Upper lobe of left lung (tissue), 6 donors: Measurements from ENCODE around the gene EBF4. TPM values are rescaled to one million over a fixed set of nuclear protein-coding genes. Genes with fewer than 3 reads are reported as not detected.

Experiments used
- ATAC-seq, 2 donors: fragments of 200-7000 bp; cut with Tn5 transposase; one replicate each; pipeline ENCODE4 v1.9.1; 2022; ENCODE audit warnings: mild to moderate bottlenecking in 2 of 2, moderate library complexity in 2 of 2; ENCODE audit not compliant: low FRiP score in 2 of 2
- DNase-seq, 2 donors: peaks; one replicate each; pipeline ENCODE4 v3.0.0-alpha.2; 2019 to 2020
- H3K27ac ChIP-seq, 4 donors: fragments of 200-600 bp; sonication (generic); one replicate each; pipeline ENCODE4 v1.5.1; 2016 to 2019
- H3K27me3 ChIP-seq, 4 donors: fragments of 200-600 bp; sonication (generic); one replicate each; pipeline ENCODE4 v1.5.1; 2017 to 2019
- H3K36me3 ChIP-seq, 4 donors: fragments of 200-600 bp; sonication (generic); one replicate each; pipeline ENCODE4 v1.5.1; 2016 to 2019
- H3K4me1 ChIP-seq, 4 donors: fragments of 200-600 bp; sonication (generic); one replicate each; pipeline ENCODE4 v1.5.1; 2018 to 2019
- H3K4me3 ChIP-seq, 4 donors: fragments of 200-600 bp; sonication (generic); one replicate each; pipeline ENCODE4 v1.5.1; 2017 to 2019; ENCODE audit warnings: mild to moderate bottlenecking in 2 of 4, moderate library complexity in 1 of 4
- H3K9me3 ChIP-seq, 4 donors: fragments of 200-600 bp; sonication (generic); one replicate each; pipeline ENCODE4 v1.5.1; 2018 to 2019
- EP300 ChIP-seq, 4 donors: sonication (generic); formaldehyde crosslinking; IDR thresholded peaks; one replicate each; pipeline ENCODE4 v1.5.1; 2017; ENCODE audit warnings: antibody characterized with exemption in 4 of 4, control low read depth in 2 of 4
- POLR2A ChIP-seq, 4 donors: fragments of 450-650 bp; IDR thresholded peaks; one replicate each; pipeline ENCODE4 v1.5.1; 2016 to 2017; ENCODE audit warnings: antibody characterized with exemption in 4 of 4, mild to moderate bottlenecking in 2 of 4
- POLR2AphosphoS5 ChIP-seq, 2 donors: sonication (generic); formaldehyde crosslinking; IDR thresholded peaks; one replicate each; pipeline ENCODE4 v1.5.1; 2017; ENCODE audit warnings: antibody characterized with exemption in 2 of 2
- WGBS, 2 donors: methylation state at CpG; one replicate each; pipeline ENCODE4 v1.1.5; 2017 to 2018; 5-methylcytosine and 5-hydroxymethylcytosine counted together
- total RNA-seq, 6 donors: library from RNA; depleted of rRNA in 4 of 6; stranded (reverse); fragments of >200 nt in 4 of 6; gene quantifications; one replicate each; pipeline versions ENCODE4 v1.1.0 to v1.2.1, GENCODE V29; 2016 to 2021
- TF ChIP-seq, protein P1 (sequence below), 6 experiments: fragments of 450-650 bp in 4 of 6; fragments of 200-600 bp in 2 of 6; sonication (generic) in 2 of 6; IDR thresholded peaks; one replicate each; pipeline ENCODE4 v1.5.1; 2016 to 2019; ENCODE audit warnings: antibody characterized with exemption in 6 of 6
- donor health status: DM: no; HTN: no; CAD: no; lungs with moderate emphysema.
- donor health status: DM: no; HTN: yes; CAD: no; lungs with severe emphysema.

EBF4 gene
- total RNA-seq, 6 donors from 2014 or later = 7.8 to 23.7 (median 12.9) TPM

DNA sequence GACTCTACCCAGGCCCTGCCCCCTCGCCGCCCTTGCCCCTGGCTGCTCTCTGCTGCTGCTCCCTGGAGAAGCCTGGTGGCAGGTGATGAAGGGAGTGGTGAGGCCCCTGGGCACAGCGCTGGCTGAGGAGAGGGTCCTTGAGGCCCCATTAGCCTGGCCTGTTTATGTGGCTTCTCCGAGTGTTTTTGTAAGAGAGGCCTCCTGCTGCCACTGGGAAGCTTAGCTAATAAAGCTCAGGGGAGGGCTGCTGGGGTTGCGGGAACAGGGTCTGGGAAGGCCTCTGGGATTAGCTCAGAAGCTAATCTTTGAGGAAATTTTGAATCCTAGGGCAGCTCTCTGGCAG lies 15.5 kb downstream of the EBF4 start:
- Histone ChIP-seq H3K36me3 (peaks cover 0 to 5% (median 0%) of the 10 kb centered on the region in 4 donors), H3K4me3 (no peak overlapping the region), H3K27ac (no peak overlapping the region), H3K4me1 (no peaks in the 10 kb centered on the region), H3K27me3 (no peaks in the 10 kb centered on the region), H3K9me3 (no peaks in the 10 kb centered on the region)
- TF ChIP-seq, protein P1, sequence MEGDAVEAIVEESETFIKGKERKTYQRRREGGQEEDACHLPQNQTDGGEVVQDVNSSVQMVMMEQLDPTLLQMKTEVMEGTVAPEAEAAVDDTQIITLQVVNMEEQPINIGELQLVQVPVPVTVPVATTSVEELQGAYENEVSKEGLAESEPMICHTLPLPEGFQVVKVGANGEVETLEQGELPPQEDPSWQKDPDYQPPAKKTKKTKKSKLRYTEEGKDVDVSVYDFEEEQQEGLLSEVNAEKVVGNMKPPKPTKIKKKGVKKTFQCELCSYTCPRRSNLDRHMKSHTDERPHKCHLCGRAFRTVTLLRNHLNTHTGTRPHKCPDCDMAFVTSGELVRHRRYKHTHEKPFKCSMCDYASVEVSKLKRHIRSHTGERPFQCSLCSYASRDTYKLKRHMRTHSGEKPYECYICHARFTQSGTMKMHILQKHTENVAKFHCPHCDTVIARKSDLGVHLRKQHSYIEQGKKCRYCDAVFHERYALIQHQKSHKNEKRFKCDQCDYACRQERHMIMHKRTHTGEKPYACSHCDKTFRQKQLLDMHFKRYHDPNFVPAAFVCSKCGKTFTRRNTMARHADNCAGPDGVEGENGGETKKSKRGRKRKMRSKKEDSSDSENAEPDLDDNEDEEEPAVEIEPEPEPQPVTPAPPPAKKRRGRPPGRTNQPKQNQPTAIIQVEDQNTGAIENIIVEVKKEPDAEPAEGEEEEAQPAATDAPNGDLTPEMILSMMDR (IDR thresholded peaks at IDR 0.05) = no peak
- TF ChIP-seq EP300 (IDR thresholded peaks at IDR 0.05) (no peak), POLR2A (IDR thresholded peaks at IDR 0.05) (no peak), POLR2AphosphoS5 (IDR thresholded peaks at IDR 0.05) (no peak)
- no peak for ATAC-seq
- WGBS, 2 donors = 87 to 93% methylated on average over 4 to 5 of the region's 5 CpGs
- DNase-seq = peak in 1 of 2 donors; percentile 50

DNA sequence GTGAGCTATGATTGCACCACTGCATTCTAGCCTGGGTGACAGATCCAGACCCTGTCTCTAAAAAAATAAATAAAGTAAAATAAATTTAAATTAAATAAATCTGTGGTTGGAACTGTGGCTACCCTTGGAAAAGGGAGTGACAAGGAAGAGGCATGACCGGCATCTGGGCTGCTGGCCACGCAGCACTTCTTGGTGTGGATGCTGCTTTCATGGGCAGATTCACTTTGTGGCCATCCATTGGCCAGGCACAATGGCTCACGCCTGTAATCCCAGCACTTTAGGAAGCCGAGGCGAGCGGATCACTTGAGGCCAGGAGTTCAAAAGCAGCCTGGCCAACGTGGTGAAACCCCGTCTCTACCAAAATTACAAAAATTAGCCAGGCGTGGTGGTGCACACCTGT lies 16.1 kb downstream of the EBF4 start:
- no peak for ATAC-seq
- H3K27ac ChIP-seq = no peak overlapping the region
- no peaks in the 10 kb centered on the region for H3K27me3 ChIP-seq
- TF ChIP-seq EP300 (IDR thresholded peaks at IDR 0.05) = no peak
- no peak for TF ChIP-seq POLR2AphosphoS5 (IDR thresholded peaks at IDR 0.05)
- TF ChIP-seq POLR2A (IDR thresholded peaks at IDR 0.05) = no peak
- TF ChIP-seq, protein P1 (IDR thresholded peaks at IDR 0.05) = no peak
- H3K4me1 ChIP-seq = no peaks in the 10 kb centered on the region
- DNase-seq = no peak
- WGBS, 2 donors = 80 to 89% methylated on average over 9 of the region's 9 CpGs
- H3K9me3 ChIP-seq = no peaks in the 10 kb centered on the region
- peaks cover 0 to 5% (median 0%) of the 10 kb centered on the region in 4 donors for H3K36me3 ChIP-seq
- no peak overlapping the region for H3K4me3 ChIP-seq

DNA sequence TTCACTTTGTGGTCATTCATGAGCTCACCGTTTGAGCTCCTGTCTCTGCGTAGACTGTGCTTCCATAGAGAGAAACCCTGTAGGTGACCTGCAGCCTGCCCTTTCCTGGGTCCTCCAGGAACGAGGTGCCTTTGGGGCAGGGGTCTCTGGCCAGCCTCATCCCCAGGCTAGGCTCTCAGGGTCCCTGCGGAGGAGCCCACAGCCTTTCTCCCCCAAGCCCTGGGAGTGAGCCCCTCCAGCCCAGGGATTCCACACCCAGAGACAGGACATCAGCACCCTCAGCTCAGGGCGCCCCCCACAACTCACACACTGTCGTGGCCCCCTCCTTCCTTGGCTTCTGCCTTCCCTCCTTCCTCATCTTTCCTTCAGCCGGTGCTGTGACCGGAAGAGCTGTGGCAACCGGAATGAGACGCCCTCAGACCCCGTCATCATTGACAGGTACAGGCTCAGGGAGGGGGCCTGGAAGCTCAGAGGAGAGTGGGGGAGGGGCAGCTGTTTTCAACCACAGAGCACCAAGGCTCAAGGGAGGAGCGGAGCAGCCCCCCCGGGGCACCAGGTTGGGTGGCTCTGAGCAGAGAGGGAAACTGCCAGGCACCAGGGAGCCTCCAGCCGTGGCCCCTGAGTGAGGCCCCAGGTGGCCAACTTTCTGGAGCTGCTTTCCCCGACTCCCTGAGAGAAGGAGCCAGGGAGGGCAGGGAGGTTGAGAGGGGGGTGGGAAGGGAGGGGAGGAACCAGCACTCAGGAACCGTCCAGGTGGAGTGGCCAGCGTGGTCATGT lies 16.8 kb downstream of the EBF4 start:
- Histone ChIP-seq H3K27me3 (no peaks in the 10 kb centered on the region), H3K4me1 (no peaks in the 10 kb centered on the region), H3K9me3 (no peaks in the 10 kb centered on the region), H3K36me3 (peaks cover 0 to 5% (median 0%) of the 10 kb centered on the region in 4 donors), H3K27ac (no peak overlapping the region), H3K4me3 (no peak overlapping the region)
- no peak for ATAC-seq
- TF ChIP-seq POLR2AphosphoS5 (IDR thresholded peaks at IDR 0.05) = no peak
- TF ChIP-seq EP300 (IDR thresholded peaks at IDR 0.05) = no peak
- TF ChIP-seq, protein P1 (IDR thresholded peaks at IDR 0.05) = no peak
- TF ChIP-seq POLR2A (IDR thresholded peaks at IDR 0.05) = no peak
- peak in 1 of 2 donors; percentile 33 for DNase-seq
- 73 to 75% methylated on average over 12 to 17 of the region's 17 CpGs for WGBS, 2 donors

DNA sequence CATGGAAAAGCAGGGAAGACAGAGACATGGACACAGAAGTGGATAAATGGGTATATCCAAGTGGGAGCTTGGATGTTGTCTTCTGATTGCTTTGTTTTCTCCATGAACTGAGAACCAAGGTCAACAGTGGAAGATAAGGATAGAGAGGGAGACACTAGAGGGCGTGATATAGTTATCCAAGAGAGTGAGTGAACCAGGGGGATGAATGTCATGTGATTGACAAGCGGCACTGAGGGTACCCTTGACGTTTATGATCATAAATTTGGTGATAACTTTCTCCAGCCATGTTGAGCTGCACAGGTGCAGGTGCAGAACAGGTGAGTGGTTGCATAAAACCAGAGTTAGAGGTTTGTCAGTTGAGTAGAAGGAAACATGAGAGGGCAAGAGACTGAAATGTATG lies 20.7 kb downstream of the EBF4 start:
- TF ChIP-seq, protein P1 (IDR thresholded peaks at IDR 0.05) = peak in 1 of 6 experiments; percentile 6
- no peak for TF ChIP-seq EP300 (IDR thresholded peaks at IDR 0.05)
- Histone ChIP-seq H3K9me3 (peaks cover 0 to 6% (median 4%) of the 10 kb centered on the region in 4 donors), H3K4me3 (no peak overlapping the region), H3K36me3 (no peaks in the 10 kb centered on the region), H3K4me1 (no peaks in the 10 kb centered on the region), H3K27me3 (no peaks in the 10 kb centered on the region), H3K27ac (no peak overlapping the region)
- 26 to 32% methylated on average over 3 of the region's 3 CpGs for WGBS, 2 donors
- ATAC-seq (no peak), DNase-seq (no peak)

DNA sequence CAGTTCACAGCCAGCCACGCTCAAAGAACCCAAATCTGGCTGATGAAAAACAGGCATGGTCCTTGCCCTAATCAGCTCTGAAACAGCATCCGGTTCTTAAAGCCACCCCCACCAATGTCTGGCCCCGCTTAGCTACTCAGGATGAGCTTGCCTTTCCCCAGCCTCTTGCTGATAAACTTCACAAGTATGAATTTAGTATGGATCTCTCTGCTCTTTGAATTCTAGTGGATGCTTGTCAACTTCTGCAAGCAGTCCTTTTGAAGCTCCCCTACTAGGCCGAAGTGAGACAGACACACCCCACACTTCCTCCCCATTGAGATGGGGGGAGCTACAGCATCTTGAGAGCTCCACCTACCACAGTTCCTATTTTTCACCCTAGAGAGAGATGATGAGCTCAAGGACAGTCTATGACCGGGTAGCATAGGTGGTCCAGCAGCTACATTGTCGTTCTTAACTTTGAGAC lies 36.7 kb downstream of the EBF4 start:
- no peaks in the 10 kb centered on the region for H3K36me3 ChIP-seq
- WGBS, 2 donors = 58 to 63% methylated on average over 6 of the region's 6 CpGs
- DNase-seq (no peak), ATAC-seq (no peak)
- no peaks in the 10 kb centered on the region for H3K27me3 ChIP-seq
- no peak overlapping the region for H3K4me3 ChIP-seq
- H3K4me1 ChIP-seq = no peaks in the 10 kb centered on the region
- TF ChIP-seq EP300 (IDR thresholded peaks at IDR 0.05) = no peak
- TF ChIP-seq POLR2AphosphoS5 (IDR thresholded peaks at IDR 0.05) = no peak
- TF ChIP-seq POLR2A (IDR thresholded peaks at IDR 0.05) = no peak
- TF ChIP-seq, protein P1 (IDR thresholded peaks at IDR 0.05) = no peak
- peaks cover 0 to 12% (median 1%) of the 10 kb centered on the region in 4 donors for H3K9me3 ChIP-seq
- H3K27ac ChIP-seq = no peak overlapping the region
